Fibroblast of skin of right biceps (primary cell): ENCODE results near the gene CDKN2AIP.
"Not testable (repeated sequence)": the region's sequence is repeated elsewhere in the genome, so short reads cannot be mapped to it uniquely, and the experiment has no call there.

ENCODE experiments used
- DNase-seq: peaks from one replicate; pipeline ENCODE4 v3.0.0-alpha.2; 2013

CDKN2AIP gene

GRCh38 chr4:183413234-183414200, 30.9 kb upstream of the CDKN2AIP start:
- DNase-seq, result no peak

GRCh38 chr4:183416879-183417755, 27.3 kb upstream of the CDKN2AIP start:
- no peak for DNase-seq

GRCh38 chr4:183422962-183423631, 21.3 kb upstream of the CDKN2AIP start:
- peak; percentile 86 for DNase-seq

GRCh38 chr4:183424109-183424744, 20.2 kb upstream of the CDKN2AIP start:
- DNase-seq, result no peak

GRCh38 chr4:183426507-183426906, 17.9 kb upstream of the CDKN2AIP start:
- no peak for DNase-seq

- no peak for DNase-seq
These were observed 14.9 kb upstream of the CDKN2AIP start for GRCh38 chr4:183429489-183429888.

GRCh38 chr4:183430317-183430993, 14.0 kb upstream of the CDKN2AIP start:
- no peak for DNase-seq

GRCh38 chr4:183430994-183431347, 13.5 kb upstream of the CDKN2AIP start:
- no peak for DNase-seq

GRCh38 chr4:183431614-183432013, 12.8 kb upstream of the CDKN2AIP start:
- DNase-seq, result no peak

- not testable (repeated sequence) for DNase-seq
These were observed 11.3 kb upstream of the CDKN2AIP start for GRCh38 chr4:183433183-183433582.

- DNase-seq, result no peak
These were observed 10.2 kb upstream of the CDKN2AIP start for GRCh38 chr4:183434264-183434663.

- DNase-seq, result no peak
These were observed 9.7 kb upstream of the CDKN2AIP start for GRCh38 chr4:183434666-183435190.

- no peak for DNase-seq
These were observed 8.6 kb upstream of the CDKN2AIP start for GRCh38 chr4:183435803-183436202.

- DNase-seq, result no peak
These were observed 8.0 kb upstream of the CDKN2AIP start for GRCh38 chr4:183436417-183436816.

- DNase-seq, result no peak
These were observed 7.0 kb upstream of the CDKN2AIP start for GRCh38 chr4:183437452-183437851.

- peak; percentile 66 for DNase-seq
These were observed 5.8 kb upstream of the CDKN2AIP start for GRCh38 chr4:183438458-183439113.

- DNase-seq, result no peak
These were observed 3.2 kb upstream of the CDKN2AIP start for GRCh38 chr4:183441276-183441675.

GRCh38 chr4:183443655-183444213, 702 bp upstream of the CDKN2AIP start:
- no peak for DNase-seq

- peak; percentile 13 for DNase-seq
These were observed 627 bp downstream of the CDKN2AIP start for GRCh38 chr4:183445097-183445428.

- DNase-seq, result no peak
These were observed 3.2 kb downstream of the CDKN2AIP start for GRCh38 chr4:183447646-183448045.

GRCh38 chr4:183448436-183448835, 4.0 kb downstream of the CDKN2AIP start:
- no peak for DNase-seq
